A673 (cell line): ENCODE measurements around the gene CHD1.

Experiments
- CTCF ChIP-seq: fragments of 300-800, 200-600 bp; sonication (generic); conservative IDR thresholded peaks from 2 replicates; pipeline ENCODE4 v1.5.1; 2017; ENCODE audit warnings: low read depth, mild to moderate bottlenecking, antibody characterized with exemption, low read length, moderate library complexity, mixed read lengths
- EZH2 ChIP-seq: fragments of 200-600 bp; sonication (generic); IDR thresholded peaks from 2 replicates; pipeline ENCODE4 v1.6.1; 2017; ENCODE audit warnings: borderline replicate concordance, low read depth, mild to moderate bottlenecking, mixed read lengths, antibody characterized with exemption, low read length; ENCODE audit not compliant: poor library complexity, severe bottlenecking

GRCh38 chr5:98921947-98922505 is 6.8 kb downstream of the CHD1 start:
- TF ChIP-seq CTCF (no peak), EZH2 (no peak)
